HG03521 (cell line): ENCODE measurements around the gene PPP1R9A.

ENCODE experiments used
- ATAC-seq: cut with Tn5 transposase; IDR thresholded peaks from one replicate; pipeline ENCODE4 v1.9.1; 2021; ENCODE audit warnings: mild to moderate bottlenecking, moderate library complexity; ENCODE audit not compliant: unreplicated experiment

PPP1R9A gene

GRCh38 chr7:95304990-95305389, 397.6 kb downstream of the PPP1R9A start:
- ATAC-seq = no peak

- ATAC-seq = no peak
These were observed 402.6 kb downstream of the PPP1R9A start for GRCh38 chr7:95309951-95310350.

- ATAC-seq = no peak
These were observed 404.0 kb downstream of the PPP1R9A start for GRCh38 chr7:95311389-95311788.

GRCh38 chr7:95312561-95312960, 405.2 kb downstream of the PPP1R9A start:
- no peak for ATAC-seq

- ATAC-seq = peak; percentile 71
These were observed 409.2 kb downstream of the PPP1R9A start for GRCh38 chr7:95316588-95316987.

- no peak for ATAC-seq
These were observed 410.2 kb downstream of the PPP1R9A start for GRCh38 chr7:95317546-95317945.

GRCh38 chr7:95317966-95318365, 410.6 kb downstream of the PPP1R9A start:
- ATAC-seq = no peak

- ATAC-seq = no peak
These were observed 411.2 kb downstream of the PPP1R9A start for GRCh38 chr7:95318501-95319100.

- ATAC-seq = no peak
These were observed 412.2 kb downstream of the PPP1R9A start for GRCh38 chr7:95319570-95319969.

- ATAC-seq = no peak
These were observed 413.3 kb downstream of the PPP1R9A start for GRCh38 chr7:95320651-95321050.

- ATAC-seq = no peak
These were observed 414.3 kb downstream of the PPP1R9A start for GRCh38 chr7:95321720-95322119.

- no peak for ATAC-seq
These were observed 415.0 kb downstream of the PPP1R9A start for GRCh38 chr7:95322396-95322795.

- no peak for ATAC-seq
These were observed 415.5 kb downstream of the PPP1R9A start for GRCh38 chr7:95322854-95323253.

GRCh38 chr7:95323410-95324129, 416.2 kb downstream of the PPP1R9A start:
- ATAC-seq = no peak

GRCh38 chr7:95324431-95324830, 417.0 kb downstream of the PPP1R9A start, which contains the start of gene PON1:
PON1 (minus strand) TSS chr7:95324532; CDS start chr7:95324475, 57 bp downstream.
- ATAC-seq = no peak

GRCh38 chr7:95327356-95327755, 420.0 kb downstream of the PPP1R9A start:
- ATAC-seq = no peak

- peak; percentile 89 for ATAC-seq
These were observed 423.0 kb downstream of the PPP1R9A start for GRCh38 chr7:95330204-95330960.

GRCh38 chr7:95330961-95331337, 423.6 kb downstream of the PPP1R9A start:
- ATAC-seq = peak; percentile 12

- no peak for ATAC-seq
These were observed 427.1 kb downstream of the PPP1R9A start for GRCh38 chr7:95334447-95334846.

GRCh38 chr7:95335093-95335492, 427.7 kb downstream of the PPP1R9A start:
- no peak for ATAC-seq

GRCh38 chr7:95338832-95339231, 431.4 kb downstream of the PPP1R9A start:
- no peak for ATAC-seq

GRCh38 chr7:95340491-95340890, 433.1 kb downstream of the PPP1R9A start:
- no peak for ATAC-seq
